NCI-H526 (cell line): ENCODE data around the gene MRPL18.
"Not testable (repeated sequence)": the region's sequence is repeated elsewhere in the genome, so short reads cannot be mapped to it uniquely, and the experiment has no call there.

Source experiments
- DNase-seq, 2 experiments: peaks; one replicate each; lab custom pipeline; 2025; lab: John Stamatoyannopoulos, UW

The MRPL18 gene

GRCh38 chr6:159772196-159772595 lies 18.1 kb upstream of the MRPL18 start:
- no peak for DNase-seq

GRCh38 chr6:159777240-159777904 lies 12.9 kb upstream of the MRPL18 start:
- DNase-seq: no peak

GRCh38 chr6:159778131-159778530 lies 12.1 kb upstream of the MRPL18 start:
- DNase-seq: no peak

GRCh38 chr6:159778542-159779103 lies 11.6 kb upstream of the MRPL18 start:
- no peak for DNase-seq

GRCh38 chr6:159788276-159788675 lies 2.0 kb upstream of the MRPL18 start:
- no peak for DNase-seq

- DNase-seq: peak in 1 of 2 experiments; percentile 33
Measured at GRCh38 chr6:159788753-159789376, 1.4 kb upstream of the MRPL18 start.

GRCh38 chr6:159789377-159790148 lies 704 bp upstream of the MRPL18 start, which contains the start of gene TCP1:
Gene TCP1, minus strand, starts transcription at chr6:159789602. Its CDS starts 134 bp downstream, at chr6:159789468.
- peak; percentile 98 to 99 for DNase-seq

- peak in 1 of 2 experiments; percentile 44 for DNase-seq
Measured at GRCh38 chr6:159790956-159791598, 810 bp downstream of the MRPL18 start.

- not testable (repeated sequence) for DNase-seq
Measured at GRCh38 chr6:159794976-159795375, 4.7 kb downstream of the MRPL18 start.

- DNase-seq: no peak
Measured at GRCh38 chr6:159797554-159797953, 7.3 kb downstream of the MRPL18 start.

- no peak for DNase-seq
Measured at GRCh38 chr6:159800141-159800865, 10.0 kb downstream of the MRPL18 start, which contains the start of gene PNLDC1. Gene PNLDC1, plus strand, starts transcription at chr6:159800276. Its CDS starts 32 bp downstream, at chr6:159800308.

- DNase-seq: no peak
Measured at GRCh38 chr6:159801935-159802334, 11.7 kb downstream of the MRPL18 start.

GRCh38 chr6:159804504-159804903 lies 14.2 kb downstream of the MRPL18 start:
- no peak for DNase-seq

- DNase-seq: no peak
Measured at GRCh38 chr6:159805440-159806020, 15.3 kb downstream of the MRPL18 start.

GRCh38 chr6:159806021-159806458 lies 15.8 kb downstream of the MRPL18 start:
- DNase-seq: no peak

- no peak for DNase-seq
Measured at GRCh38 chr6:159807150-159807858, 17.0 kb downstream of the MRPL18 start.

GRCh38 chr6:159808647-159809046 lies 18.4 kb downstream of the MRPL18 start:
- DNase-seq: no peak

- no peak for DNase-seq
Measured at GRCh38 chr6:159809149-159809548, 18.9 kb downstream of the MRPL18 start.

GRCh38 chr6:159813781-159814180 lies 23.5 kb downstream of the MRPL18 start:
- no peak for DNase-seq

GRCh38 chr6:159815410-159815809 lies 25.1 kb downstream of the MRPL18 start:
- no peak for DNase-seq
